ENCODE results near the gene BAG2.

GRCh38 chr6:57173886-57174510 is 1.9 kb downstream of the BAG2 start:
- TF ChIP-seq CTCF (conservative IDR thresholded peaks at IDR 0.05 in 1 of 2, IDR thresholded peaks at IDR 0.05 in 1 of 2; ENCODE audit: low read depth in 1 of 2, low read length in 2 of 2) (no peak), EZH2 (IDR thresholded peaks at IDR 0.05; ENCODE audit: low read length, missing control alignments) (no peak)

Data from fibroblast of lung (primary cell).